GM10266 (cell line): ENCODE data around the gene ZNF362.

Experiments
- DNase-seq: peaks from one replicate; pipeline ENCODE4 v3.0.0; 2012; ENCODE audit errors: extremely low spot score
- TF ChIP-seq, protein P1 (sequence below): IDR thresholded peaks from 2 replicates; pipeline ENCODE4 v1.5.1; 2012; ENCODE audit warnings: mild to moderate bottlenecking, low read depth; ENCODE audit not compliant: control insufficient read depth, insufficient read depth; ENCODE audit errors: missing control alignments

The ZNF362 gene

GRCh38 chr1:33331444-33332356 lies 75.4 kb downstream of the ZNF362 start:
- no peak for DNase-seq
- TF ChIP-seq, protein P1, sequence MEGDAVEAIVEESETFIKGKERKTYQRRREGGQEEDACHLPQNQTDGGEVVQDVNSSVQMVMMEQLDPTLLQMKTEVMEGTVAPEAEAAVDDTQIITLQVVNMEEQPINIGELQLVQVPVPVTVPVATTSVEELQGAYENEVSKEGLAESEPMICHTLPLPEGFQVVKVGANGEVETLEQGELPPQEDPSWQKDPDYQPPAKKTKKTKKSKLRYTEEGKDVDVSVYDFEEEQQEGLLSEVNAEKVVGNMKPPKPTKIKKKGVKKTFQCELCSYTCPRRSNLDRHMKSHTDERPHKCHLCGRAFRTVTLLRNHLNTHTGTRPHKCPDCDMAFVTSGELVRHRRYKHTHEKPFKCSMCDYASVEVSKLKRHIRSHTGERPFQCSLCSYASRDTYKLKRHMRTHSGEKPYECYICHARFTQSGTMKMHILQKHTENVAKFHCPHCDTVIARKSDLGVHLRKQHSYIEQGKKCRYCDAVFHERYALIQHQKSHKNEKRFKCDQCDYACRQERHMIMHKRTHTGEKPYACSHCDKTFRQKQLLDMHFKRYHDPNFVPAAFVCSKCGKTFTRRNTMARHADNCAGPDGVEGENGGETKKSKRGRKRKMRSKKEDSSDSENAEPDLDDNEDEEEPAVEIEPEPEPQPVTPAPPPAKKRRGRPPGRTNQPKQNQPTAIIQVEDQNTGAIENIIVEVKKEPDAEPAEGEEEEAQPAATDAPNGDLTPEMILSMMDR = no peak

DNA sequence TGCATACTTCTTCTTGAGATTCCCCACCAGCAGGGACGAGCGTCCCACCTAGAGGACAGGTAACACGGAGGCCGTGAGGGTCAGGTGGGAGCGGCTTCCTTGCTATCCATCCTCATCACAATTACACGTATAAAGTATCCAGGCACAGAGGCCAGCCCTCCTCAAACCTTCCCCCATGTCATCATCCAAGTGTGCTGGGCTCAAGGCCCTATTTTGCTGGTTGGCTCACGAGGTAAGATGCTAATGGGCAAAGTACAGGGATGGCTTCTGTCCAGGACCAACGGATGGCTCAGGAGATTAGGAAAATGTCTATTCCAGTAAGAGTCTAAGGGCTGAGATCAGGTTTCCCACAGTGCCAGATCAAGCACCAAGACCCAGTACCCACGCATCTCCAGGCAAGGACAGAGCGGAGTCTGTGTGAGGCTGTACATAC lies 76.1 kb downstream of the ZNF362 start:
- DNase-seq = no peak
- TF ChIP-seq, protein P1 = no peak

DNA sequence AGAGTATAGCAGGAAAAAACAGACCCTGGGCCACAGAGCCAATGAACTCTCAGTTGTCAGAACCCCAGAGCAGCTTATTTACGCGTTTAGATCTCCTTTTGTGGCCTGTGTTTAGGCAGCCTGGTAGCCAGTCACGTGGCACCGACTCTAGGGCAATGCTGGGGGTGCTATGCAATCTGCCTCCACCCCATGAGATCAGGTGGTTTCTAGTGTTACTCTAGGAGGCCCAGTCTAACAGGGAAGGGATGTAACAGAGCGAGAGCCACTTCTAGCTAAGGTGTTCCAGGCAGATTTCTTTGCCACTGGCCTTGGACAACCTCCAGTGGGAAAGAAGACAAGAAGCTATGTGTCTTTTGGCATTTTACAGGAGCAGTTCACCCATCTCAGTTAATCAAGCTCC lies 76.6 kb downstream of the ZNF362 start:
- TF ChIP-seq, protein P1 = no peak
- no peak for DNase-seq

- DNase-seq = no peak
- TF ChIP-seq, protein P1 = no peak
Observed at GRCh38 chr1:33334081-33334552, 77.8 kb downstream of the ZNF362 start.

GRCh38 chr1:33335020-33335419 lies 78.7 kb downstream of the ZNF362 start:
- DNase-seq = no peak
- TF ChIP-seq, protein P1 = no peak

- TF ChIP-seq, protein P1 = no peak
- DNase-seq = no peak
Observed at GRCh38 chr1:33336580-33336979, 80.3 kb downstream of the ZNF362 start.

DNA sequence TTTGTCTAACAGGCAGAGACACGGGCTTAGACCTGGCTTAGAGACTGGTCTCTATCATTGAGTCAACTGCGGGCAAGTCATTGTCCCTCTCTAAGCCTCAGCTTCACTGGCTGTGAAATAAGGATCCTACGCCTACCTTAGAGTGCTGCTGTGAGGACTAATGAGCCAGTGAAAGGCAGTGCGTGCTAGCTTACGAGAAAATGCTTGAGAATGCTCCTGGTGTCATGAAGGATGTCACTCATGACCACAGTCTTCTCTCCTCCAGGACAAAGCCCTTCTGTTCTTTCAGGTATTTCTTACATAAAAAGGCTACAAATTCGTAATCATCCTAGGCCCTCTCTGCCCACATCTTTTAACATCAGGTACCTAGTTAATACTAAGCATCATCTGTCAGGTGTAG lies 81.1 kb downstream of the ZNF362 start:
- DNase-seq = no peak
- TF ChIP-seq, protein P1 = no peak
